ENCODE measurements around the gene PPP1R9A. TPM values are rescaled to one million over a fixed set of nuclear protein-coding genes. Genes with fewer than 3 reads are reported as not detected.

Gene PPP1R9A
- total RNA-seq, 1 donor from 2014 or later, result 14.1 TPM

DNA sequence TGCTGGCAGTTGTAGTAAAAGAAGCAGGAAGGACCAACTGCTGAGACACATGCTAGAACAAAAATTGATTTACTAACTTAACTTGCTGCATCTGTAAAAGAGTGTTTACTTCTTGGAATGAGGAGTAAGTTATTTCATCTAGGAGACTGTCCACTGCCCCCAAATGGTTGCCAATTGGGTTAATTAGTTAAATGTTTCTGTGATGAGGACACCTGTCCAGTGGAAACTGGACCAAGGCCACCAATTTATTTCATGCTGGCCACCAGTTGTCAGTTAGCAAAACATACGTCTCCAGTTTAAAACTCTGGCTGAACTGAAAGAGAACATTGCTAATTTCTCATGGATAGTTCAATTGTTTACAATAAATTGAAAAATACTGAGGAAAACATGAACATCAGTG lies 191.7 kb downstream of the PPP1R9A start:
- no peak for DNase-seq (ENCODE audit: low read depth)
- no peak overlapping the region for H3K4me3 ChIP-seq (ENCODE audit: low read depth, low read length)
- no peak for TF ChIP-seq CTCF (conservative IDR thresholded peaks at IDR 0.05; ENCODE audit: low read depth, low read length)

GRCh38 chr7:95101422-95101821 lies 194.0 kb downstream of the PPP1R9A start:
- TF ChIP-seq CTCF (conservative IDR thresholded peaks at IDR 0.05; ENCODE audit: low read depth, low read length), result no peak
- no peak overlapping the region for H3K4me3 ChIP-seq (ENCODE audit: low read depth, low read length)
- DNase-seq (ENCODE audit: low read depth), result no peak

DNA sequence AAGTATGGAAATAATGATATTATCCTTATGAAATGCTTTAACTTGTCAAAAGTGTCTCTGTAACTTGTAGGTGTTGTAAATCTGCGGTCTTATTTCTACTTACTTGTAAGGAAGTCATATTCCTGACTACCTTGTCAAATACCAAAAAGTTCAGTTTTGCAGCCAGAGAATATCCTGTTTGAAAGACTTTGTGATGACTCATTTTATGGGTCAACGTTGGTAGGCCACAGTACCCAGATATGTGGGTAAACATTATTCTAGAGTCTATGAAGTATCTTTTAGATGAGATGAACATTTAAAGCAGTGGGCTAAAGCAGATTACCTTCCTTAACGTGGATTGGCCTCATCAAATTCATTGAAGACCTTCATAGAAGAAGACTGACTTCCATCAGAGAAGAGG lies 195.3 kb downstream of the PPP1R9A start:
- DNase-seq (ENCODE audit: low read depth), result peak; percentile 55
- TF ChIP-seq CTCF (conservative IDR thresholded peaks at IDR 0.05; ENCODE audit: low read depth, low read length), result no peak
- no peak overlapping the region for H3K4me3 ChIP-seq (ENCODE audit: low read depth, low read length)

GRCh38 chr7:95104739-95105138 lies 197.3 kb downstream of the PPP1R9A start:
- TF ChIP-seq CTCF (conservative IDR thresholded peaks at IDR 0.05; ENCODE audit: low read depth, low read length), result no peak
- no peak overlapping the region for H3K4me3 ChIP-seq (ENCODE audit: low read depth, low read length)
- DNase-seq (ENCODE audit: low read depth), result peak; percentile 96

DNA sequence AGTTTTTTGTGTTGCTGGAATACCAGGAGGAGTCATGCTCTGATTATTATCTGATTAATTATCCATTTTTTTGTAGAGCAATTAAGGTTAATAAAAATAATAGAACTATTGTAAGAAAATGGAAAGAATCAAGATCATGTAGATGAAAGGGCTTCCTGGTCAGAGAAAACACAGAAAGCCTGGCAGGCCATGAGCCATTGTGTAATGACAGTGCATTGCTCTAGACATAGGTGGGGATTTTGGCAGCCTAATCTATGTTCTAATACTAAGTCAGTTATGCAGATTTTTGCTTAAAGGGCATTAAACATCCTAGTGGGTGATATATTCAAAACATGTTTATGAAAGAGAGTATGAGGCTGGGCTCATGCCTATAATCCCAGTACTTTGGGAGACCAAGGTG lies 198.2 kb downstream of the PPP1R9A start:
- TF ChIP-seq CTCF (conservative IDR thresholded peaks at IDR 0.05; ENCODE audit: low read depth, low read length), result no peak
- DNase-seq (ENCODE audit: low read depth), result no peak
- no peak overlapping the region for H3K4me3 ChIP-seq (ENCODE audit: low read depth, low read length)

- no peak for DNase-seq (ENCODE audit: low read depth)
- TF ChIP-seq CTCF (conservative IDR thresholded peaks at IDR 0.05; ENCODE audit: low read depth, low read length), result no peak
- no peak overlapping the region for H3K4me3 ChIP-seq (ENCODE audit: low read depth, low read length)
These were observed 199.0 kb downstream of the PPP1R9A start for GRCh38 chr7:95106401-95106800.

- no peak for TF ChIP-seq CTCF (conservative IDR thresholded peaks at IDR 0.05; ENCODE audit: low read depth, low read length)
- no peak for DNase-seq (ENCODE audit: low read depth)
- H3K4me3 ChIP-seq (ENCODE audit: low read depth, low read length), result no peak overlapping the region
These were observed 203.3 kb downstream of the PPP1R9A start for GRCh38 chr7:95110707-95111106.
